ENCODE measurements around the gene MTCL1.

MTCL1 gene

GRCh38 chr18:8719192-8719591 is 13.8 kb downstream of the MTCL1 start:
- H3K27ac ChIP-seq = no peak overlapping the region
- no peak for TF ChIP-seq CTCF (IDR thresholded peaks at IDR 0.05)
- H3K4me3 ChIP-seq = no peak overlapping the region
- no peak for DNase-seq (ENCODE audit: low spot score)

- TF ChIP-seq CTCF (IDR thresholded peaks at IDR 0.05) = no peak
- DNase-seq (ENCODE audit: low spot score) = no peak
- H3K4me3 ChIP-seq = no peak overlapping the region
Measured at GRCh38 chr18:8720141-8720540, 14.8 kb downstream of the MTCL1 start.

GRCh38 chr18:8721094-8721669 is 15.8 kb downstream of the MTCL1 start:
- Histone ChIP-seq H3K4me3 (no peak overlapping the region), H3K27ac (no peak overlapping the region)
- TF ChIP-seq CTCF (IDR thresholded peaks at IDR 0.05) = no peak
- no peak for DNase-seq (ENCODE audit: low spot score)

More at GRCh38 chr18:8720141-8720540, 14.8 kb downstream of the MTCL1 start:
- no peak overlapping the region for H3K27ac ChIP-seq

GRCh38 chr18:8721716-8722115 is 16.4 kb downstream of the MTCL1 start:
- no peak for TF ChIP-seq CTCF (IDR thresholded peaks at IDR 0.05)
- no peak overlapping the region for H3K27ac ChIP-seq
- no peak overlapping the region for H3K4me3 ChIP-seq
- no peak for DNase-seq (ENCODE audit: low spot score)

- TF ChIP-seq CTCF (IDR thresholded peaks at IDR 0.05) = no peak
- no peak for DNase-seq (ENCODE audit: low spot score)
- no peak overlapping the region for H3K4me3 ChIP-seq
- no peak overlapping the region for H3K27ac ChIP-seq
Measured at GRCh38 chr18:8722946-8723820, 17.8 kb downstream of the MTCL1 start.

GRCh38 chr18:8724452-8724851 is 19.1 kb downstream of the MTCL1 start:
- TF ChIP-seq CTCF (IDR thresholded peaks at IDR 0.05) = no peak
- DNase-seq (ENCODE audit: low spot score) = no peak
- no peak overlapping the region for H3K27ac ChIP-seq
- no peak overlapping the region for H3K4me3 ChIP-seq

- no peak for DNase-seq (ENCODE audit: low spot score)
- TF ChIP-seq CTCF (IDR thresholded peaks at IDR 0.05) = no peak
- no peak overlapping the region for H3K27ac ChIP-seq
- H3K4me3 ChIP-seq = no peak overlapping the region
Measured at GRCh38 chr18:8726281-8726680, 20.9 kb downstream of the MTCL1 start.

Data from coronary artery (tissue), 2 donors.